GM18505 (cell line): ENCODE data around the gene MAPK1.
A peak's percentile ranks its signal among the peaks of the same experiment; 100 is the strongest.
"Not testable (repeated sequence)": the region's sequence is repeated elsewhere in the genome, so short reads cannot be mapped to it uniquely, and the experiment has no call there.

ENCODE experiments used
- ATAC-seq: cut with Tn5 transposase; IDR thresholded peaks from one replicate; pipeline ENCODE4 v1.9.1; 2021; ENCODE audit not compliant: unreplicated experiment
- POLR2A ChIP-seq: IDR thresholded peaks from 4 replicates; pipeline ENCODE4 v1.6.1; 2011; ENCODE audit warnings: borderline replicate concordance; ENCODE audit not compliant: insufficient read depth, insufficient read length; ENCODE audit errors: extremely low read depth

The MAPK1 gene

DNA sequence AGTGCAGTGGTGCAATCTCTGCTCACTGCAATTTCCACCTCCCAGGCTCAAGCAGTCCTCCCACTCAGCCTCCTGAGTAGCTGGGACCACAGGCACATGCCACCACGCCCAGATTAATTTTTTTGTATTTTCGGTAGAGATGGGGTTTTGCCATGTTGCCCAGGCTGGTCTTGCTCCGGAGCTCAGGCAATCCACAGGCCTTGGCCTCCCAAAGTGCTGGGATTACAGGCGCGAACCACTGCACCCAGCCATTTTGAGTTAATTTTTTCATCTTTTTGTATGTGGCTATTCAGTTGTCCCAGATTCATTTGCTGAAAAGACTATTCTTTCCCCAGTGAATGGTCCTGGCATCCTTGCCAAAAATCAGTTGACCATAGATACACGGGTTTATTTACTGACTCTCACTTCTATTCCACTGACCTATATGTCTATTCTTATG, 63.6 kb downstream of the MAPK1 start:
- no peak for ATAC-seq
- no peak for TF ChIP-seq POLR2A

- no peak for ATAC-seq
- TF ChIP-seq POLR2A, result no peak
Observed at GRCh38 chr22:21802673-21803072, 64.8 kb downstream of the MAPK1 start.

GRCh38 chr22:21802056-21802455, 65.4 kb downstream of the MAPK1 start:
- no peak for ATAC-seq
- no peak for TF ChIP-seq POLR2A

- not testable (repeated sequence) for ATAC-seq
Observed at GRCh38 chr22:21801304-21801644, 66.2 kb downstream of the MAPK1 start.

DNA sequence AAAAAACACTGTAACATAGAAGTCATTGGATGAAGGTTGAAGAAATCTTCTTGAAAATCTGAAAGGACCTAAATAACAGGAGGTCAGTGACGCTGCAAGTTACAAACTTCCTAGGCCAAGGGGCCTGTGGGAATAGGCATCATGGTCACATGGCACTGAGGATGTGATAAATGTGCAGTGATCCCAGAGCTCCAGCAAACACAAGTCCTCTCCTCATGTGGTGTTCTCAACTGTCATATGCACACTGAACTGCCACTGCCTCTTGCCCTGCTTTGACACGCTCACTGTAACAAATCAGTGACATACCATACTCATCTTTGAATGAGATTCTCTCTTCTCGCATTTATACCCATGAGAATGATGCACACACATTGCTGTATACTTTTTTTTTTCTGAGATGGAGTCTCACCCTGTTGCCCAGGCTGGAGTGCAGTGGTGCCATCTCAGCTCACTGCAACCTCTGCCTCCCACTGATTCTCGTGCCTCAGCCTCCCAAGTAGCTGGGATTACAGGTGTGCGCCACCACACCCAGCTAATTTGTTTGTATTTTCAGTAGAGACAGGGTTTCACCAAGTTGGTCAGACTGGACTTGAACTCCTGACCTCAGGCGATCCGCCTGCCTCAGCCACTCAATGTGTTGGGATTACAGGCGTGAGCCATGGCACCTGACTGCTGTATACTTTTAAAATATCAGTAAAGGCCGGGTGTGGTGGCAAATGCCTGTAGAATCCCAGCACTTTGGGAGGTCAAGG, 66.7 kb downstream of the MAPK1 start:
- ATAC-seq, result no peak
- TF ChIP-seq POLR2A, result no peak

DNA sequence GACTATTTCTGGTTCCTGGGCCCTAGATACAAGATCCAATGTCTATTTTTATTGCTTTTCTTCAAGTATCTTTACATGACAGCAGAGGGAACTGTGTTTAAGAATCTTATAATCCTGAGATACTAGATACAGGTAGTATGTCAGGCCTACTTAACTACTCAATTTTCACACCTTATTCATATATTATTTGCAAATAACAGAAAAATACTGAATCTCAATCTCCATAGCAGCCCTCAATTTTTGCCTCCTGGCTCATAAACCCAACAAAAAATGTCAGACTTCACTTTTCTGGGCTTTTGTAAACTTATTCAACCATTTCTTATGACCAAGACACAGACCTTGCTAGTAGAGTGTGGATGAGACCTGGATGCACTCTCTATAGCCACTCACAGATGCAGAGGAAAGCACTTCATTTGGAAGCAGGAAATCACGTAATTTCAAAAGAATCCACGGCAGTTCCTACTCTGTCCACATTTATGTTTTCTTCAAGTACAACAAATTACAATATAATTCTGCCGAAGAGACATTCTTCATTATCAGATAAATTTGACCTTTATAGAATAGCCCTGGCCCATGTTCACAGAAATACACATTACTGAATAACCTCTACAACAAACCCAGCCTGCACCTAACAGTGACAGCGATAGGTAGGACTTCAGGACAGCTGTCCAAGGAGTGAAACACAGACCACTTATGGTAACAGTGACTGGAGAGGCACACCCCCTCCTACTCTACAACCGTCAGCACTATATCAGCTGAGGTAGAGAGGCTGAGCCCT, 69.8 kb downstream of the MAPK1 start:
- no peak for TF ChIP-seq POLR2A
- ATAC-seq, result no peak

DNA sequence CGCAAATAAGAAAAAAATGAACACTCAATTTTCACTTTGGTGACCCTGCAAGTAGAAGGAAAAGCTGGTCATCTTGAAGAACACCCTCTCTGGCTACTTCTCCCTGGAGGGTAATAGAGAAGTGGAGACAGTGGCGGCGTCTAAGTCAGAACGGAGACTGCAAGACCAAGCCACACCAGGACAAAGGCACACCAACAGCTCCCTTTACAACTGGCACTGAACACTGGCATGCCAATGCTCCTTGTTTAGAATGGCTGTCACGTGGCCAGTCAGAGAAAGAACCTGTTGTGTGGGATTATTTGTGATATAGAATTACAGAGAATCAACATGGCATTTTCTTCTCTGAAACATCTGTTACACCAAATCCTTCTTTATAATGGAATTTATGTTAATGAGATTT, 70.6 kb downstream of the MAPK1 start:
- no peak for TF ChIP-seq POLR2A
- no peak for ATAC-seq

GRCh38 chr22:21796231-21796630, 71.2 kb downstream of the MAPK1 start:
- ATAC-seq, result no peak
- TF ChIP-seq POLR2A, result no peak

GRCh38 chr22:21793716-21794115, 73.7 kb downstream of the MAPK1 start:
- not testable (repeated sequence) for ATAC-seq

- no peak for TF ChIP-seq POLR2A
- ATAC-seq, result peak; percentile 52
Observed at GRCh38 chr22:21791635-21792625, 75.5 kb downstream of the MAPK1 start.

- not testable (repeated sequence) for ATAC-seq
Observed at GRCh38 chr22:21790849-21791610, 76.4 kb downstream of the MAPK1 start.

DNA sequence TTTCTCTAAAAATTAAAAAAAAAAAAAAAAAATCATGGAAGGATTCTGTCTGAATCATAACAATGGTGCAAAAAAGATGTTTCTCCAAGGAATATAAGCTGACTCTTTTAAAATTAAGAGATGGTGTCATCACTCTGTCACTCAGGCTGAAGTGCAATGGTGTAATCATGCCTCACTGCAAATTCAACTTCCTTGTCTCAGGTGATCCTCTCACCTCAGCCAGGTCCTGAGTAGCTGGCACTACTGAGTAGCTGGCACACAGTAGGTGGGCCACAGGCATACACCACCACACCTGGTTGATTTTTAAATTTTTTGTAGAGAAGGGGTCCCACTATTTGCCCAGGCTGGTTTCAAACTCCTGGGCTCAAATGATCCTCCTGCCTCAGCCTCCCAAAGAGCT, 77.1 kb downstream of the MAPK1 start:
- no peak for TF ChIP-seq POLR2A
- no peak for ATAC-seq

DNA sequence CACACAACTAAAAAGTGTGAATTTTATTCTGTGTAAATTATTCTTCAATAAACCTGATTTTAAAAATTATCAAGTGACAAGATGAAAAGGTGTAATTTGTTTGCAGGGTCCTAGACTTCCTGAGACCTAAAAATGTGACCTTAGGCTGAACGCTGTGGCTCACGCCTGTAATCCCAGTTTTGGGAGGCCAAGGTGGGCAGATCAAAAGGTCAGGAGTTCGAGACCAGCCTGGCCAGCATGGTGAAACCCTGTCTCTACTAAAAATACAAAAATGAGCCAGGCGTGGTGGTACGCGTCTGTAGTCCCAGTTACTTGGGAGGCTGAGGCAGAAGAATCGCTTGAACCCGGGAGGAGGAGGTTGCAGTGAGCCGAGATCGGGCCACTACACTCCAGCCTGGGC, 79.9 kb downstream of the MAPK1 start:
- not testable (repeated sequence) for ATAC-seq

- ATAC-seq, result no peak
- no peak for TF ChIP-seq POLR2A
Observed at GRCh38 chr22:21780259-21780658, 87.2 kb downstream of the MAPK1 start.
